GM12864 (cell line): Measurements from ENCODE around the gene MGLL.

Source experiments
- DNase-seq: peaks from one replicate; pipeline ENCODE4 v3.0.0-alpha.2; 2011; ENCODE audit warnings: low read depth
- H3K4me3 ChIP-seq: 2 replicates; pipeline ENCODE4 v1.5.1; 2011; ENCODE audit warnings: mild to moderate bottlenecking, low read depth, low read length, control low read depth
- CTCF ChIP-seq: IDR thresholded peaks from 2 replicates; pipeline ENCODE4 v1.5.1; 2011; ENCODE audit warnings: low read depth, mild to moderate bottlenecking, moderate library complexity, low read length, control low read depth, inconsistent platforms; ENCODE audit errors: missing control alignments

MGLL gene

GRCh38 chr3:127718245-127718915, 103.9 kb downstream of the MGLL start:
- DNase-seq: no peak
- H3K4me3 ChIP-seq: no peak overlapping the region
- no peak for TF ChIP-seq CTCF

- DNase-seq: no peak
- no peak overlapping the region for H3K4me3 ChIP-seq
- no peak for TF ChIP-seq CTCF
Measured at GRCh38 chr3:127717357-127718244, 104.7 kb downstream of the MGLL start.

GRCh38 chr3:127716384-127716783, 105.9 kb downstream of the MGLL start:
- H3K4me3 ChIP-seq: no peak overlapping the region
- TF ChIP-seq CTCF: no peak
- no peak for DNase-seq

GRCh38 chr3:127715532-127715931, 106.8 kb downstream of the MGLL start:
- DNase-seq: no peak
- no peak for TF ChIP-seq CTCF
- no peak overlapping the region for H3K4me3 ChIP-seq

GRCh38 chr3:127714866-127715265, 107.4 kb downstream of the MGLL start:
- no peak overlapping the region for H3K4me3 ChIP-seq
- DNase-seq: no peak
- no peak for TF ChIP-seq CTCF

- no peak overlapping the region for H3K4me3 ChIP-seq
- no peak for DNase-seq
- TF ChIP-seq CTCF: no peak
Measured at GRCh38 chr3:127714125-127714571, 108.2 kb downstream of the MGLL start.
